Breast epithelium (tissue), 4 donors: ENCODE measurements around the gene SKIL. TPM values are rescaled to one million over a fixed set of nuclear protein-coding genes. Genes with fewer than 3 reads are reported as not detected.

Experiments used
- DNase-seq, 2 donors: peaks; one replicate each; pipeline ENCODE4 v3.0.0-alpha.2; 2019; ENCODE audit warnings: low spot score in 2 of 2
- H3K27ac ChIP-seq, 2 donors: fragments of 200-600 bp; sonication (generic) in 1 of 2; one replicate each; pipeline ENCODE4 v1.5.1; 2016 to 2019; ENCODE audit warnings: mild to moderate bottlenecking in 1 of 2
- H3K27me3 ChIP-seq, 2 donors: fragments of 200-600 bp; sonication (generic) in 1 of 2; one replicate each; pipeline versions ENCODE4 v1.5.1 to v1.6.0; 2017 to 2019; ENCODE audit warnings: control low read depth in 1 of 2, mild to moderate bottlenecking in 1 of 2
- H3K36me3 ChIP-seq: fragments of 200-600 bp; one replicate; pipeline ENCODE4 v1.5.1; 2019
- H3K4me1 ChIP-seq, 2 donors: fragments of 200-600 bp; sonication (generic); one replicate each; pipeline ENCODE4 v1.5.1; 2016 to 2019; ENCODE audit warnings: control low read depth in 1 of 2
- H3K4me3 ChIP-seq, 3 donors: fragments of 200-600 bp; sonication (generic); 1 replicate in 2 of 3; 2 replicates in 1 of 3; pipeline ENCODE4 v1.5.1; 2016 to 2019; ENCODE audit warnings: mild to moderate bottlenecking in 3 of 3, moderate library complexity in 2 of 3
- H3K9me3 ChIP-seq, 2 donors: fragments of 200-600 bp; sonication (generic) in 1 of 2; one replicate each; pipeline ENCODE4 v1.5.1; 2016 to 2019; ENCODE audit warnings: control low read depth in 1 of 2
- POLR2A ChIP-seq: fragments of 450-650 bp; IDR thresholded peaks from one replicate; pipeline ENCODE4 v1.6.1; 2016; ENCODE audit warnings: antibody characterized with exemption, mild to moderate bottlenecking, moderate library complexity
- POLR2AphosphoS5 ChIP-seq, 3 donors: sonication (generic); formaldehyde crosslinking; IDR thresholded peaks; one replicate each; pipeline ENCODE4 v1.6.1; 2017; ENCODE audit warnings: antibody characterized with exemption in 3 of 3
- intact Hi-C: fragments of 100-400 bp; cut with DNase I; formaldehyde crosslinking; loops from one replicate; pipeline ENCODE4 v1.15.1; 2023; ENCODE audit warnings: low total_unique reads
- total RNA-seq, 3 donors: library from RNA; depleted of rRNA; stranded (reverse); fragments of >200 nt; gene quantifications; one replicate each; pipeline ENCODE4 v1.1.0, GENCODE V29; 2016
- TF ChIP-seq, protein P1 (sequence below), 3 donors: fragments of 450-650 bp; IDR thresholded peaks; one replicate each; pipeline ENCODE4 v1.5.1; 2016 to 2017; ENCODE audit warnings: antibody characterized with exemption in 3 of 3, mild to moderate bottlenecking in 3 of 3, moderate library complexity in 3 of 3

The SKIL gene
- total RNA-seq, 3 donors from 2014 or later, result 37.0 to 64.5 (median 53.1) TPM

DNA sequence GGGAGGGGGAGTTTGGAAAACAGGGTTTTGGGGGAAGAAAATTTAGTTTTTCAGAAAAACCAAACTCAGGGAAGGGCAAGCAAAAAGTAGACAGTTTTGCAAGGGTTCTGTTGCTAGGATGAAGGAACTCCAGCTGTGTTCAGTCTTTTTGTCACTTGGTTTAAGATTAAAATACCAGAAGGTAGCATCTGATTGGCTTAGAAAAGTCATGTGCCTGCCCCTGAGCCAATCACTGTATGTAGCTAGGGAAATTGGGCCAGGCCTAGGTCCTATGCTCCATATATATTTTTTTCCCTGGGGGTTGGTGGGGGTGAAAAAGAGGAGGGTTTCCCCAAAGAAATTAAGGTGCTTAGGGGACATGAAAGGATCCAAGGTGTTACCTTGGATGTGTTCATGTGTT is 85.4 kb downstream of the SKIL start:
- no peak overlapping the region for H3K27ac ChIP-seq
- no peak for DNase-seq
- no peaks in the 10 kb centered on the region for H3K27me3 ChIP-seq
- H3K36me3 ChIP-seq, result no peaks in the 10 kb centered on the region
- TF ChIP-seq POLR2AphosphoS5 (IDR thresholded peaks at IDR 0.05) (no peak), POLR2A (no peak)
- TF ChIP-seq, protein P1, sequence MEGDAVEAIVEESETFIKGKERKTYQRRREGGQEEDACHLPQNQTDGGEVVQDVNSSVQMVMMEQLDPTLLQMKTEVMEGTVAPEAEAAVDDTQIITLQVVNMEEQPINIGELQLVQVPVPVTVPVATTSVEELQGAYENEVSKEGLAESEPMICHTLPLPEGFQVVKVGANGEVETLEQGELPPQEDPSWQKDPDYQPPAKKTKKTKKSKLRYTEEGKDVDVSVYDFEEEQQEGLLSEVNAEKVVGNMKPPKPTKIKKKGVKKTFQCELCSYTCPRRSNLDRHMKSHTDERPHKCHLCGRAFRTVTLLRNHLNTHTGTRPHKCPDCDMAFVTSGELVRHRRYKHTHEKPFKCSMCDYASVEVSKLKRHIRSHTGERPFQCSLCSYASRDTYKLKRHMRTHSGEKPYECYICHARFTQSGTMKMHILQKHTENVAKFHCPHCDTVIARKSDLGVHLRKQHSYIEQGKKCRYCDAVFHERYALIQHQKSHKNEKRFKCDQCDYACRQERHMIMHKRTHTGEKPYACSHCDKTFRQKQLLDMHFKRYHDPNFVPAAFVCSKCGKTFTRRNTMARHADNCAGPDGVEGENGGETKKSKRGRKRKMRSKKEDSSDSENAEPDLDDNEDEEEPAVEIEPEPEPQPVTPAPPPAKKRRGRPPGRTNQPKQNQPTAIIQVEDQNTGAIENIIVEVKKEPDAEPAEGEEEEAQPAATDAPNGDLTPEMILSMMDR (IDR thresholded peaks at IDR 0.05), result no peak
- no peaks in the 10 kb centered on the region for H3K4me1 ChIP-seq
- H3K9me3 ChIP-seq, result no peaks in the 10 kb centered on the region
- intact Hi-C loops, result loop anchor here (1.0 kb wide), 1 partner anchor 27 kb away; no protein-coding TSS in a partner anchor
- no peak overlapping the region for H3K4me3 ChIP-seq

DNA sequence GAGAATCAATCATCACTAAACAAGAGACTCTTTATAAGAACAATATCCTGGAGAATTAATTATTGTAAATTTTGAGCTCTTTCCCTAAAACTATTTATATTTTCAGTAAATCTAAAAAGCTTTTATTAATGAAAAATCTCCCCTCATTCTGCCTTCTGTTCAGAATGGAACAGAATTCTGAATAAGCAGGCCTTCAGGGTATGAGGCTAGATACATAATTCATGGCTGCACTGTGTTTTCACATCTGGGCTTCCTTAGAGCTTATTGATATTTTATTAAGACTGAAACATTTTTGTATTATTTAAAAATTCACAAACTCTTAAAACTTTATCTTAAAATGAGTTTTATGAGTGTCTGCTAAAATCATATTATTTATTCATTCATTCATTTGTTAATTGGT is 85.9 kb downstream of the SKIL start:
- Histone ChIP-seq H3K4me3 (no peak overlapping the region), H3K36me3 (no peaks in the 10 kb centered on the region), H3K27me3 (no peaks in the 10 kb centered on the region), H3K4me1 (no peaks in the 10 kb centered on the region), H3K27ac (no peak overlapping the region), H3K9me3 (no peaks in the 10 kb centered on the region)
- DNase-seq, result no peak
- intact Hi-C loops, result no loop called here
- TF ChIP-seq POLR2AphosphoS5 (IDR thresholded peaks at IDR 0.05), result no peak
- TF ChIP-seq POLR2A, result no peak
- TF ChIP-seq, protein P1 (IDR thresholded peaks at IDR 0.05), result no peak

Other genes starting within 250 kb of the SKIL start
- gene PHC3, start 176.0 kb upstream of the SKIL start, total RNA-seq, result 100 to 1,000 TPM in 1 of 3 donors, 10 to 100 TPM in 2; 65.1 to 117 (median 87.2) TPM
- 10 to 100 TPM; 19.4 to 68.3 (median 61.9) TPM for gene PRKCI, start 135.3 kb upstream of the SKIL start, total RNA-seq
- gene CLDN11, start 61.2 kb downstream of the SKIL start, total RNA-seq, result 10 to 100 TPM in 2 of 3 donors, 1 to 10 TPM in 1; 8.2 to 48.4 (median 28.8) TPM
- under 1 TPM in 1 of 3 donors, not detected in 2; 0.15 TPM for gene SLC7A14, start 228.4 kb downstream of the SKIL start, total RNA-seq